ENCODE measurements around the gene MLF2.

DNA sequence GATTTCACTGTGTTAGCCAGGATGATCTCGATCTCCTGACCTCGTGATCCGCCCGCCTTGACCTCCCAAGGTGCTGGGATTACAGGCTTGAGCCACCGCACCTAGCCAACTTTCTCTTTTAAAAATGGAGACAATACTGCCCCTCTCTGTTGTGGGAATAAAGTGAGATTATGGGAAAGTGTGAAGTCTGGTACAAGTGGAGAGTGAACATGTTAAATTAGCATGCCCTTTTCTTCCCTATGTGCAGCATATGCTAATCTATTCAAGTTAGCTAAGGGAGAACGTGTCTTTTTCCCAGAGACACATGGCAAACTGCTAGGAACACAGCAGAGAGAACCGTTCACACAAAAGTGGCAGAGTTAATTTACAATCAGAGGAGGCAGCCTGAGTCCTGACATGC, 27.6 kb downstream of the MLF2 start:
- TF ChIP-seq POLR2A (IDR thresholded peaks at IDR 0.05; ENCODE audit: low read depth, low read length) (no peak), POLR2AphosphoS5 (IDR thresholded peaks at IDR 0.05; ENCODE audit: low read depth, low read length) (no peak)

All from GM12891 (cell line).